Osteoblast (primary cell): ENCODE measurements around the gene ERC1. TPM values are rescaled to one million over a fixed set of nuclear protein-coding genes. Genes with fewer than 3 reads are reported as not detected.

Experiments used
- DNase-seq: peaks from one replicate; pipeline ENCODE4 v3.0.0; 2011; ENCODE audit warnings: low spot score, mixed read lengths; ENCODE audit not compliant: insufficient read length; ENCODE audit errors: missing footprints
- H2AFZ ChIP-seq: 2 replicates; pipeline ENCODE4 v1.6.0; 2011; ENCODE audit warnings: mild to moderate bottlenecking, low read length
- H3K27ac ChIP-seq: 2 replicates; pipeline ENCODE4 v1.5.1; 2011; ENCODE audit warnings: mild to moderate bottlenecking, low read depth, low read length, moderate library complexity
- H3K27me3 ChIP-seq: 2 replicates; pipeline ENCODE4 v1.6.0; 2012; ENCODE audit warnings: mild to moderate bottlenecking, control low read depth, inconsistent platforms, low read length, moderate library complexity; ENCODE audit not compliant: insufficient read depth
- H3K36me3 ChIP-seq: 2 replicates; pipeline ENCODE4 v1.5.1; 2011; ENCODE audit warnings: mild to moderate bottlenecking, low read length, control low read depth, moderate library complexity; ENCODE audit not compliant: insufficient read depth
- H3K4me1 ChIP-seq: 2 replicates; pipeline ENCODE4 v1.5.1; 2011; ENCODE audit warnings: mild to moderate bottlenecking, low read length, control low read depth, moderate library complexity; ENCODE audit not compliant: insufficient read depth
- H3K4me2 ChIP-seq: 2 replicates; pipeline ENCODE4 v1.6.0; 2011; ENCODE audit warnings: mild to moderate bottlenecking, low read length; ENCODE audit not compliant: insufficient read depth
- H3K4me3 ChIP-seq: fragments of 200-600 bp; sonication (generic); 3 replicates; pipeline ENCODE4 v1.5.1; 2012; ENCODE audit warnings: mild to moderate bottlenecking, low read length, inconsistent platforms; ENCODE audit not compliant: insufficient read depth
- H3K79me2 ChIP-seq: 2 replicates; pipeline ENCODE4 v1.6.0; 2012; ENCODE audit warnings: mild to moderate bottlenecking, low read length, control low read depth, inconsistent platforms; ENCODE audit not compliant: insufficient read depth
- H3K9me3 ChIP-seq: 2 replicates; pipeline ENCODE4 v1.5.1; 2011; ENCODE audit warnings: low read depth, low read length, control low read depth
- H4K20me1 ChIP-seq: 2 replicates; pipeline ENCODE4 v1.6.0; 2012; ENCODE audit warnings: mild to moderate bottlenecking, low read length, control low read depth; ENCODE audit not compliant: insufficient read depth
- CTCF ChIP-seq: IDR thresholded peaks from 2 replicates; pipeline ENCODE4 v1.5.1; 2011; ENCODE audit warnings: mild to moderate bottlenecking, low read depth, low read length, moderate library complexity; ENCODE audit errors: extremely low read depth
- total RNA-seq: library from RNA; depleted of rRNA; stranded (reverse); fragments of >200 nt; gene quantifications from 2 replicates; pipeline ENCODE4 v1.2.3, GENCODE V29; 2012

Gene ERC1
- total RNA-seq, 1 donor, result 36.2 TPM

DNA sequence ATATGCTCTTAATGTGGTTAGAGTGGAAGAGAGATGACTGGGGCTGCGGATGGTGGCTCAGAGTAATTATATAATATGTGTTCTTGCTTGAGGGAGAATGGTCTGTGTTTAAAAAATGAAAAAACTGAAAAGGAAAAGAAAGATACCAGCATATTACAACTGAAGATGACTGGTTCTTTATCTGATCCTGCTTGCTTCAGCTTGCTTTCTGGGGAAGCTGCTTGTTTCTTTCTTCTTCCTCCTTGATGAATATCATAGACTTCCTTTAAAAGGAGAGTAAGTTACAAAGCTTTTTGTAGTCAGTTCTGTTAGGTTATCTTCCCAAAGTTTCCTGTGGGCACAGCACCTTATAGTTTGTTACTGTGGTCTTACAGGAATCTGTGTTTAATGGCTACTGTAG is 210.9 kb downstream of the ERC1 start:
- Histone ChIP-seq H3K79me2 (peaks cover 2% of the 10 kb centered on the region), H3K27me3 (no peaks in the 10 kb centered on the region), H3K4me3 (no peak overlapping the region), H3K36me3 (no peaks in the 10 kb centered on the region), H4K20me1 (no peaks in the 10 kb centered on the region), H3K27ac (no peak overlapping the region), H3K4me2 (no peak overlapping the region), H3K9me3 (no peaks in the 10 kb centered on the region), H3K4me1 (peaks cover 33% of the 10 kb centered on the region), H2AFZ (no peak overlapping the region)
- DNase-seq, result no peak
- no peak for TF ChIP-seq CTCF

DNA sequence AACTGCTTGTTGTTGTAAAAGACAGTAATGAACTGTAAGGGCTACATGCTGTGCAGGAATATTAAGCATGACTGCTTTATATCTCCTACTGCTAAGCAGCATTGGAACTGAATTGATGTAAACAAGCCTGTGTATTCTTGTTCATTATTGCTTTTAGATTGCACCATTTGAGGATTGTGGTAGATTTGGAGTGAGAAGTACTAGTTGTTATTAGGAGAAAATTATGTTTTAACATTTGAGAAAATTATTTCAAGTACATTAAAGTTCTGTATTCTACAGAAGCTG is 212.7 kb downstream of the ERC1 start:
- Histone ChIP-seq H4K20me1 (no peaks in the 10 kb centered on the region), H3K27ac (no peak overlapping the region), H3K36me3 (no peaks in the 10 kb centered on the region), H3K4me1 (peaks cover 24% of the 10 kb centered on the region), H2AFZ (no peak overlapping the region), H3K4me3 (no peak overlapping the region), H3K4me2 (no peak overlapping the region), H3K9me3 (no peaks in the 10 kb centered on the region), H3K79me2 (peaks cover 2% of the 10 kb centered on the region), H3K27me3 (no peaks in the 10 kb centered on the region)
- DNase-seq, result peak; percentile 30
- TF ChIP-seq CTCF, result no peak

DNA sequence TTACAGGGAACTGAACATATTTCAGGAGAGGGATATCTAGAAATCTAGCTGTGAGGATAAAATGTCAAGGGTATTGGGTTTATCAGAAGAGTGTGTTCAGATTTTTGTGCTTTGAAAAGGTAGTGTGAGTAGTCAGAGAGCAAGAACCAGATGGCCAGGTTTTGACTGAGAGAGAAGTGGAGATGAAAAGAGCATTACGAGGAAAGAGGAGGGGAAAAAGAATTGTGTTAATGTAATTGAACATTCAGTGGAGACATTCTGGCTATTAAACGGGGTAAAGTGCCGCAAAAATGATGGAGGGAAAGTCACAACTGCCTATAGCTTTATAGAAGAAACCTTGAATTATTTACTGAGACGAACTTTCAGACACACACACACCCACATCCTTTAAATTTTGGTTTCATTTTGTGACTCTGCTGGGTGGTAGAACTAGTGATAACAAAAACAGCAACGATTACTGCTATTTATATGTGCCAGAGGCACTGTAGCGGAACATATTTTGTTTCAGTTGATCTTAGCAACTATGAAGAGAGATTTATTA is 213.6 kb downstream of the ERC1 start:
- H3K4me3 ChIP-seq, result peak overlapping the region; percentile 72
- H3K4me1 ChIP-seq, result peaks cover 24% of the 10 kb centered on the region
- H3K9me3 ChIP-seq, result no peaks in the 10 kb centered on the region
- H4K20me1 ChIP-seq, result no peaks in the 10 kb centered on the region
- peaks cover 2% of the 10 kb centered on the region for H3K79me2 ChIP-seq
- TF ChIP-seq CTCF, result no peak
- peak overlapping the region; percentile 89 for H3K27ac ChIP-seq
- H3K36me3 ChIP-seq, result no peaks in the 10 kb centered on the region
- DNase-seq, result peak; percentile 56
- H3K27me3 ChIP-seq, result no peaks in the 10 kb centered on the region
- H2AFZ ChIP-seq, result peak overlapping the region; percentile 78
- H3K4me2 ChIP-seq, result peak overlapping the region; percentile 95

- Histone ChIP-seq H3K4me2 (peak overlapping the region; percentile 95), H3K27ac (peak overlapping the region; percentile 89)
Observed at GRCh38 chr12:1205512-1206060, 214.6 kb downstream of the ERC1 start.

More at GRCh38 chr12:1205512-1206060, 214.6 kb downstream of the ERC1 start:
- no peaks in the 10 kb centered on the region for H3K9me3 ChIP-seq
- no peak for TF ChIP-seq CTCF
- H2AFZ ChIP-seq, result no peak overlapping the region
- peaks cover 24% of the 10 kb centered on the region for H3K4me1 ChIP-seq
- H3K79me2 ChIP-seq, result peaks cover 2% of the 10 kb centered on the region
- no peaks in the 10 kb centered on the region for H3K27me3 ChIP-seq
- no peaks in the 10 kb centered on the region for H3K36me3 ChIP-seq
- no peak overlapping the region for H3K4me3 ChIP-seq
- H4K20me1 ChIP-seq, result no peaks in the 10 kb centered on the region
- no peak for DNase-seq
